H1 (cell line): ENCODE data around the gene ANKUB1. TPM values are rescaled to one million over a fixed set of nuclear protein-coding genes. Genes with fewer than 3 reads are reported as not detected.

Source experiments
- CTCF ChIA-PET: fragments of 300-600 bp; sonication (Branson Sonifier 250); formaldehyde crosslinking; loops from one replicate; lab custom pipeline; 2021; ENCODE audit not compliant: partially characterized antibody; lab: Charles Lee
- POLR2A ChIA-PET: fragments of 300-600 bp; sonication (Branson Sonifier 250); formaldehyde crosslinking; loops from one replicate; lab custom pipeline; 2021; ENCODE audit warnings: inconsistent platforms; ENCODE audit not compliant: partially characterized antibody; lab: Charles Lee
- DNase-seq, 2 experiments: peaks; one replicate each; pipeline versions ENCODE4 v3.0.0 to v3.0.0-alpha.2; 2010 to 2022; ENCODE audit warnings: low spot score in 2 of 2, low read depth in 1 of 2, mixed read lengths in 1 of 2
- FAIRE-seq: peaks from 2 replicates; lab custom pipeline; 2011; peaks lifted over from hg19 to GRCh38; lab: Jason Lieb, UNC
- H2AFZ ChIP-seq: 2 replicates; pipeline ENCODE4 v1.8.1; 2012; ENCODE audit warnings: low read length, inconsistent platforms
- H2AK5ac ChIP-seq: 2 replicates; pipeline ENCODE4 v1.6.1; 2013; ENCODE audit warnings: low read depth, low read length
- H2BK120ac ChIP-seq: replicated peaks from 2 replicates; pipeline ENCODE3; 2013; ENCODE audit warnings: low read depth, low read length, inconsistent platforms
- H2BK12ac ChIP-seq: 2 replicates; pipeline ENCODE4 v1.6.1; 2013; ENCODE audit warnings: low read depth, low read length
- H2BK15ac ChIP-seq: 2 replicates; pipeline ENCODE4 v1.6.1; 2013; ENCODE audit warnings: low read length
- H2BK20ac ChIP-seq: 2 replicates; pipeline ENCODE4 v1.6.1; 2013; ENCODE audit warnings: low read length
- H2BK5ac ChIP-seq: 2 replicates; pipeline ENCODE4 v1.6.1; 2013; ENCODE audit warnings: low read depth, low read length
- H3K14ac ChIP-seq: 2 replicates; pipeline ENCODE4 v1.6.1; 2013; ENCODE audit warnings: inconsistent platforms; ENCODE audit not compliant: insufficient read length
- H3K18ac ChIP-seq: 2 replicates; pipeline ENCODE4 v1.6.1; 2013; ENCODE audit warnings: low read length; ENCODE audit errors: extremely low read depth
- H3K23ac ChIP-seq: 2 replicates; pipeline ENCODE4 v1.6.1; 2013; ENCODE audit warnings: inconsistent platforms; ENCODE audit not compliant: insufficient read length
- H3K23me2 ChIP-seq: 2 replicates; pipeline ENCODE4 v1.6.1; 2013; ENCODE audit warnings: low read depth, low read length
- H3K27ac ChIP-seq: 2 replicates; pipeline ENCODE4 v1.6.1; 2011; ENCODE audit warnings: low read depth, low read length, inconsistent platforms
- H3K27me3 ChIP-seq, 4 experiments: replicated peaks in 1 of 4; 1 replicate in 1 of 4; 2 replicates in 3 of 4; pipeline versions ENCODE4 v1.6.1 to v1.8.1; 2011 to 2013; ENCODE audit warnings: low read length in 3 of 4, mild to moderate bottlenecking in 3 of 4, inconsistent platforms in 2 of 4, mixed read lengths in 2 of 4, moderate library complexity in 1 of 4; ENCODE audit not compliant: control insufficient read depth in 3 of 4, insufficient read depth in 3 of 4; ENCODE audit errors: extremely low read depth in 1 of 4
- H3K36me3 ChIP-seq, 4 experiments: 2 replicates each; pipeline versions ENCODE4 v1.6.1 to v1.8.1; 2011 to 2013; ENCODE audit warnings: mild to moderate bottlenecking in 4 of 4, low read length in 3 of 4, moderate library complexity in 2 of 4, control low read depth in 1 of 4, inconsistent platforms in 1 of 4; ENCODE audit not compliant: insufficient read depth in 4 of 4, control insufficient read depth in 2 of 4
- H3K4ac ChIP-seq: replicated peaks from 2 replicates; pipeline ENCODE3; 2013; ENCODE audit warnings: low read length, low read depth, mixed read lengths, inconsistent platforms; ENCODE audit not compliant: insufficient read length
- H3K4me1 ChIP-seq, 4 experiments: replicated peaks in 1 of 4; 1 replicate in 1 of 4; 2 replicates in 3 of 4; pipeline versions ENCODE4 v1.6.1 to v1.8.1; 2011 to 2013; ENCODE audit warnings: low read length in 3 of 4, inconsistent platforms in 2 of 4, mixed read lengths in 1 of 4; ENCODE audit not compliant: insufficient read depth in 4 of 4, control insufficient read depth in 3 of 4
- H3K4me2 ChIP-seq, 2 experiments: 2 replicates each; pipeline versions ENCODE4 v1.6.1 to v1.8.1; 2011 to 2013; ENCODE audit warnings: low read depth in 2 of 2, low read length in 2 of 2, control low read depth in 1 of 2, inconsistent platforms in 1 of 2, mild to moderate bottlenecking in 1 of 2; ENCODE audit not compliant: insufficient read depth in 1 of 2
- H3K4me3 ChIP-seq, 4 experiments: fragments of 200-600, 300-600 bp in 1 of 4; sonication (generic), shearing (Covaris generic), sonication (Bioruptor Twin) in 1 of 4; 2 replicates each; pipeline versions ENCODE4 v1.5.1 to v1.8.1; 2011 to 2016; ENCODE audit warnings: low read length in 4 of 4, low read depth in 3 of 4, control low read depth in 2 of 4, inconsistent platforms in 2 of 4, mild to moderate bottlenecking in 2 of 4, mixed read lengths in 1 of 4, moderate library complexity in 1 of 4; ENCODE audit not compliant: insufficient read depth in 2 of 4; ENCODE audit errors: extremely low read depth in 1 of 4
- H3K56ac ChIP-seq: replicated peaks from 2 replicates; pipeline ENCODE3; 2013; ENCODE audit warnings: low read depth, mild to moderate bottlenecking, mixed read lengths, low read length, inconsistent platforms; ENCODE audit not compliant: insufficient read length
- H3K79me1 ChIP-seq: 2 replicates; pipeline ENCODE4 v1.6.1; 2013; ENCODE audit warnings: low read depth, low read length, control low read depth
- H3K79me2 ChIP-seq, 2 experiments: 2 replicates each; pipeline versions ENCODE4 v1.6.1 to v1.8.1; 2012 to 2013; ENCODE audit warnings: low read length in 2 of 2, mild to moderate bottlenecking in 2 of 2, inconsistent platforms in 1 of 2; ENCODE audit not compliant: insufficient read depth in 2 of 2, control insufficient read depth in 1 of 2
- H3K9ac ChIP-seq, 4 experiments: replicated peaks in 1 of 4; 1 replicate in 1 of 4; 2 replicates in 3 of 4; pipeline versions ENCODE4 v1.6.1 to v1.8.1; 2011 to 2013; ENCODE audit warnings: low read depth in 3 of 4, low read length in 3 of 4, control low read depth in 2 of 4, mild to moderate bottlenecking in 2 of 4, moderate library complexity in 2 of 4, inconsistent platforms in 1 of 4; ENCODE audit errors: extremely low read depth in 1 of 4
- H3K9me3 ChIP-seq, 2 experiments: 2 replicates each; pipeline versions ENCODE4 v1.6.1 to v1.8.1; 2012 to 2013; ENCODE audit warnings: mild to moderate bottlenecking in 2 of 2, moderate library complexity in 2 of 2, control low read depth in 1 of 2, inconsistent platforms in 1 of 2, low read depth in 1 of 2, low read length in 1 of 2, mixed read lengths in 1 of 2; ENCODE audit not compliant: insufficient read depth in 2 of 2
- H4K20me1 ChIP-seq, 2 experiments: replicated peaks in 1 of 2; 2 replicates each; pipeline versions ENCODE3 to v1.8.1; 2011 to 2013; ENCODE audit warnings: inconsistent platforms in 2 of 2, low read length in 2 of 2, mild to moderate bottlenecking in 1 of 2; ENCODE audit not compliant: insufficient read depth in 2 of 2, control insufficient read depth in 1 of 2
- H4K5ac ChIP-seq: 2 replicates; pipeline ENCODE4 v1.6.1; 2013; ENCODE audit warnings: low read length, low read depth, mixed read lengths, inconsistent platforms; ENCODE audit not compliant: insufficient read length
- H4K8ac ChIP-seq: 2 replicates; pipeline ENCODE4 v1.8.0; 2013; ENCODE audit warnings: mild to moderate bottlenecking, moderate library complexity, low read length, inconsistent platforms; ENCODE audit not compliant: insufficient read depth; ENCODE audit errors: extremely low read depth
- H4K91ac ChIP-seq: replicated peaks from 2 replicates; pipeline ENCODE3; 2013; ENCODE audit warnings: low read length, mixed read lengths, inconsistent platforms; ENCODE audit not compliant: insufficient read length
- RAD21 ChIP-seq, 2 experiments: IDR thresholded peaks in 1 of 2; conservative IDR thresholded peaks in 1 of 2; 2 replicates each; pipeline ENCODE4 v1.6.1; 2011; ENCODE audit warnings: low read depth in 2 of 2, low read length in 2 of 2, improper control_type of control experiment in 1 of 2, inconsistent platforms in 1 of 2, mild to moderate bottlenecking in 1 of 2, moderate library complexity in 1 of 2
- RFX5 ChIP-seq: IDR thresholded peaks from 2 replicates; pipeline ENCODE4 v1.6.1; 2011; ENCODE audit warnings: low read depth, low read length, improper control_type of control experiment, borderline replicate concordance
- SIRT6 ChIP-seq: IDR thresholded peaks from one replicate; pipeline ENCODE4 v1.7.1; 2012; ENCODE audit warnings: low read length, inconsistent platforms
- WGBS, 2 experiments: shearing (Covaris generic) in 1 of 2; methylation state at CpG; one replicate each; pipeline versions ENCODE4 v1.1.6 to v1.1.7; 2013 to 2015; ENCODE audit warnings: low lambda C conversion rate in 2 of 2, mixed read lengths in 2 of 2, inconsistent platforms in 1 of 2, low coverage in 1 of 2, missing lambda C conversion rate in 1 of 2; ENCODE audit not compliant: insufficient replicate concordance in 2 of 2, insufficient coverage in 1 of 2, insufficient read length in 1 of 2; ENCODE audit errors: extremely low coverage in 1 of 2, missing lambda C conversion rate in 1 of 2; 5-methylcytosine and 5-hydroxymethylcytosine counted together
- polyA plus RNA-seq, 7 experiments: library from polyadenylated mRNA; depleted of rRNA in 3 of 7; stranded (reverse) in 5 of 7; unstranded in 2 of 7; fragments of >200 nt in 5 of 7; fragments of 200-250 nt in 2 of 7; gene quantifications; 1 replicate in 5 of 7; 2 replicates in 1 of 7; 4 replicates in 1 of 7; pipeline versions ENCODE4 v1.2.1 to v1.2.3, GENCODE V29; 2011 to 2013; ENCODE audit warnings: missing spikeins in 2 of 7, mixed read lengths in 2 of 7
- total RNA-seq: library from RNA; stranded (reverse); fragmentation: NEBNext Ultra II Directional; extraction: Animal tissue kit (Norgen Biotek cat#: 25700); gene quantifications from 2 replicates; pipeline ENCODE4 v1.2.1, GENCODE V29; 2021
- TF ChIP-seq, protein P1 (sequence below), 3 experiments: IDR thresholded peaks; 1 replicate in 2 of 3; 2 replicates in 1 of 3; pipeline versions ENCODE4 v1.5.1 to v1.6.1; 2011; ENCODE audit warnings: low read length in 3 of 3, mild to moderate bottlenecking in 3 of 3, inconsistent platforms in 2 of 3, low read depth in 1 of 3, moderate library complexity in 1 of 3; ENCODE audit not compliant: insufficient read depth in 1 of 3; ENCODE audit errors: control extremely low read depth in 1 of 3

ANKUB1 gene
- total and polyA plus RNA-seq, 2 of the 8 experiments (the other 6 are each of a cell fraction or from before 2014, with no cell fraction given): not detected

DNA sequence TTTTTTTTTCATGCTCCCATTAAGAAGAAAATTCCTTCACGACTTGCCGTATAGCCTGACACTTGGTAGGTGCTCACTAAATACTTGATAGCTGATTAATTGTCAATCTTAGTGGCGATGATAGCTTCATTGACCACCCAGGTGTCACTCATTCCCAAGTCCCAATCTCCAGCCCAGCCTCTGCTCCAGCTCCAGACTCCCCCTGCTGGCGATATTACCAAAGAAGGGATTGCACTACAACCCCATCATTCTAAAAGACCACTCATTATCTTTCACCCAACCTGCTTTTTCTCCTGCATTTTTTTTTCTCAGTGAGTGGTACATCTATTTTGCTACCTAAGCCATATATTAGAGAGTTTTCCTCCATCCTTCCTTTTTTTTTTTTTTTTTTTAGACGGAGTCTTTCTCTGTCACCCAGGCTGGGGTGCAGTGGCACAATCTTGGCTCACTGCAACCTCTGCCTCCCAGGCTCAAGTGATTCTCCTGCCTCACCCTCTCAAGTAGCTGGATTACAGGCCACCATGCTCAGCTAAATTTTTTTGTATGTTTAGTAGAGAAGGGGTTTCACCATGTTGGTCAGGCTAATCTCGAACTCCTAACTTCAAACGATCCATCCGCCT, 20.6 kb downstream of the ANKUB1 start:
- POLR2A ChIA-PET: interaction anchor here (0.7 kb wide), 1 partner anchor 276 kb away, joined by 3 read pairs; no protein-coding TSS in a partner anchor
- H3K27ac ChIP-seq: no peak overlapping the region

More for the DNA sequence above, 20.6 kb downstream of the ANKUB1 start:
- Histone ChIP-seq H4K91ac (no peak overlapping the region), H3K4me3 (no peak overlapping the region), H2BK120ac (no peak overlapping the region), H3K18ac (no peak overlapping the region), H3K79me1 (no peaks in the 10 kb centered on the region), H2BK20ac (no peak overlapping the region), H2AK5ac (no peak overlapping the region), H4K5ac (no peak overlapping the region), H3K23me2 (no peaks in the 10 kb centered on the region), H2BK5ac (no peak overlapping the region), H3K4me1 (no peaks in the 10 kb centered on the region), H3K27me3 (no peaks in the 10 kb centered on the region; a peak in 1 of 7 replicates), H3K23ac (no peak overlapping the region), H3K9me3 (no peaks in the 10 kb centered on the region), H3K4me2 (no peak overlapping the region), H3K9ac (no peak overlapping the region), H3K56ac (no peak overlapping the region), H3K36me3 (no peaks in the 10 kb centered on the region), H3K4ac (no peak overlapping the region), H2BK15ac (no peak overlapping the region), H2AFZ (no peak overlapping the region), H4K20me1 (no peaks in the 10 kb centered on the region), H4K8ac (no peak overlapping the region), H3K79me2 (no peaks in the 10 kb centered on the region), H2BK12ac (no peak overlapping the region), H3K14ac (no peak overlapping the region)
- WGBS, 2 experiments: 57% methylated on average over 7 of the region's 8 CpGs; no CpG with 5 or more reads in 1 of the 2 experiments
- DNase-seq (peak in 1 of 2 experiments; percentile 79), FAIRE-seq (peak; percentile 24)
- TF ChIP-seq RFX5 (no peak), SIRT6 (no peak), RAD21 (IDR thresholded peaks at IDR 0.05 in 1 of 2, conservative IDR thresholded peaks at IDR 0.05 in 1 of 2; ENCODE audit: low read depth in 2 of 2, low read length in 2 of 2) (peak; percentile 73 to 76)
- TF ChIP-seq, protein P1, sequence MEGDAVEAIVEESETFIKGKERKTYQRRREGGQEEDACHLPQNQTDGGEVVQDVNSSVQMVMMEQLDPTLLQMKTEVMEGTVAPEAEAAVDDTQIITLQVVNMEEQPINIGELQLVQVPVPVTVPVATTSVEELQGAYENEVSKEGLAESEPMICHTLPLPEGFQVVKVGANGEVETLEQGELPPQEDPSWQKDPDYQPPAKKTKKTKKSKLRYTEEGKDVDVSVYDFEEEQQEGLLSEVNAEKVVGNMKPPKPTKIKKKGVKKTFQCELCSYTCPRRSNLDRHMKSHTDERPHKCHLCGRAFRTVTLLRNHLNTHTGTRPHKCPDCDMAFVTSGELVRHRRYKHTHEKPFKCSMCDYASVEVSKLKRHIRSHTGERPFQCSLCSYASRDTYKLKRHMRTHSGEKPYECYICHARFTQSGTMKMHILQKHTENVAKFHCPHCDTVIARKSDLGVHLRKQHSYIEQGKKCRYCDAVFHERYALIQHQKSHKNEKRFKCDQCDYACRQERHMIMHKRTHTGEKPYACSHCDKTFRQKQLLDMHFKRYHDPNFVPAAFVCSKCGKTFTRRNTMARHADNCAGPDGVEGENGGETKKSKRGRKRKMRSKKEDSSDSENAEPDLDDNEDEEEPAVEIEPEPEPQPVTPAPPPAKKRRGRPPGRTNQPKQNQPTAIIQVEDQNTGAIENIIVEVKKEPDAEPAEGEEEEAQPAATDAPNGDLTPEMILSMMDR (IDR thresholded peaks at IDR 0.05; ENCODE audit: control extremely low read depth in 1 of 3, insufficient read depth in 1 of 3, low read depth in 1 of 3, low read length in 3 of 3): peak; percentile 77 to 87 (median 86)
- CTCF ChIA-PET: interaction anchor here (0.6 to 11.0 kb wide), 73 partner anchors 9 to 1860 kb away, joined by 3 to 103 read pairs (median 4); partner anchors contain the start of genes ANKUB1, COMMD2, RNF13 and WWTR1
